KMS-11 (cell line): ENCODE results near the gene GABRB3.

Source experiments
- H2AFZ ChIP-seq: fragments of 200-600 bp; sonication (generic); 2 replicates; pipeline ENCODE4 v1.6.1; 2016; ENCODE audit warnings: antibody characterized with exemption, mixed run types, low read depth
- H3K27ac ChIP-seq: fragments of 200-600 bp; sonication (generic); 2 replicates; pipeline ENCODE4 v1.6.1; 2016; ENCODE audit warnings: mild to moderate bottlenecking, mixed run types
- H3K27me3 ChIP-seq: fragments of 200-600 bp; sonication (generic); 2 replicates; pipeline ENCODE4 v1.6.1; 2017; ENCODE audit warnings: mild to moderate bottlenecking, low read depth, mixed run types, moderate library complexity; ENCODE audit not compliant: insufficient read depth
- H3K36me3 ChIP-seq: fragments of 200-600 bp; sonication (generic); 2 replicates; pipeline ENCODE4 v1.6.1; 2017; ENCODE audit warnings: mild to moderate bottlenecking, mixed run types; ENCODE audit not compliant: insufficient read depth
- H3K4me1 ChIP-seq: fragments of 200-600 bp; sonication (generic); 2 replicates; pipeline ENCODE4 v1.6.1; 2016; ENCODE audit warnings: mild to moderate bottlenecking, low read depth, mixed run types; ENCODE audit not compliant: poor library complexity, severe bottlenecking
- H3K4me2 ChIP-seq: fragments of 200-600 bp; sonication (generic); 2 replicates; pipeline ENCODE4 v1.7.0; 2016; ENCODE audit warnings: mild to moderate bottlenecking, mixed run types
- H3K4me3 ChIP-seq: fragments of 200-600 bp; sonication (generic); IDR thresholded peaks from 2 replicates; pipeline ENCODE4 v1.6.1; 2017; ENCODE audit warnings: low read depth, low read length, mixed read lengths; ENCODE audit not compliant: insufficient read depth
- H3K79me2 ChIP-seq: fragments of 200-600 bp; sonication (generic); 2 replicates; pipeline ENCODE4 v1.6.1; 2016; ENCODE audit warnings: low read depth, mixed run types; ENCODE audit not compliant: insufficient read depth
- H3K9ac ChIP-seq: fragments of 200-600 bp; sonication (generic); 2 replicates; pipeline ENCODE4 v1.6.1; 2016; ENCODE audit warnings: mild to moderate bottlenecking, mixed run types
- H4K20me1 ChIP-seq: fragments of 200-600 bp; sonication (generic); 2 replicates; pipeline ENCODE4 v1.6.1; 2016; ENCODE audit warnings: mild to moderate bottlenecking, mixed run types; ENCODE audit not compliant: insufficient read depth
- CTCF ChIP-seq: fragments of 200-600 bp; sonication (generic); conservative IDR thresholded peaks from 2 replicates; pipeline ENCODE4 v1.6.1; 2017; ENCODE audit warnings: low read depth, mild to moderate bottlenecking, antibody characterized with exemption, low read length, moderate library complexity, mixed read lengths

The GABRB3 gene

DNA sequence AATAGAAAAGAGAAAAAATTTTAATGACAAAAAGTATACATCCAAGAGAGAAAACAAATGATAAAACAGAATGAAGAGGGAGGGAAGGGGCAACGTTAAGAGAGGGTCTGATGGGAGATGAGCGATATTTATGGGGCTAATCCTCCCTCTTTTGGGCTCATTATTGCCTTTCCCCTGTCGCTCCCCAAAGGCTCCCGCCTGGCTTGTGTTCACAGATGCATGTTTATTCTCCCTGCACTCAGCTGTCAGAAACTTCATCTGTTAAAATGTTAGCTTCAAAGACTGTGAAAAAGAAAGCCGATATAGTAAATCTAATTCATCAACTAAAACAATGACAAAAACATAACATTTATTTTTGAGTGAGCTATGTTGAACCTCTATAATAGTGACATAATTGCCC, 74.3 kb downstream of the GABRB3 start:
- Histone ChIP-seq H3K4me2 (no peak overlapping the region), H3K9ac (no peak overlapping the region), H2AFZ (no peak overlapping the region), H3K27me3 (no peaks in the 10 kb centered on the region), H3K27ac (no peak overlapping the region), H3K4me1 (no peaks in the 10 kb centered on the region), H3K36me3 (no peaks in the 10 kb centered on the region), H3K4me3 (no peak overlapping the region), H3K79me2 (no peaks in the 10 kb centered on the region), H4K20me1 (no peaks in the 10 kb centered on the region)
- TF ChIP-seq CTCF, result no peak

DNA sequence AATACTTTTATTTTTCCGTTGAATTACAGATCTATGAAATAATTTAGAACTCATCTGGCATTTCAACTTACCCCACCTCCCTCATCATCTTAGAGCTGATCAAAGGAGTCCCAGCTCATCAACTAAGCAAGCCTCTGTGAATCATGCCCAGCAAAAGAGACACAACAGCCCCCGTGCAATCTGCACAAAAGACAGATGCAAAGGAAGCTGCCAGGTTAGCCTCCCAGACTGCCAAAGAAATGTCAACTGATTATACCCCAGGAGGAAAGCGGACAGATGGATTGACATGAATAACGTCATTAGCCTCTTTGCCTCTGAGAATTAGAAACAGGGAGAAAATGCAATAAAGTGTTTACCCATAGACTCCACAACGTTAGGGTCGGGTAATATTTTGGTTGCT, 75.0 kb downstream of the GABRB3 start:
- Histone ChIP-seq H2AFZ (no peak overlapping the region), H3K27ac (no peak overlapping the region), H3K79me2 (no peaks in the 10 kb centered on the region), H3K4me2 (no peak overlapping the region), H4K20me1 (no peaks in the 10 kb centered on the region), H3K27me3 (no peaks in the 10 kb centered on the region), H3K4me1 (no peaks in the 10 kb centered on the region), H3K4me3 (no peak overlapping the region), H3K36me3 (no peaks in the 10 kb centered on the region), H3K9ac (no peak overlapping the region)
- no peak for TF ChIP-seq CTCF

DNA sequence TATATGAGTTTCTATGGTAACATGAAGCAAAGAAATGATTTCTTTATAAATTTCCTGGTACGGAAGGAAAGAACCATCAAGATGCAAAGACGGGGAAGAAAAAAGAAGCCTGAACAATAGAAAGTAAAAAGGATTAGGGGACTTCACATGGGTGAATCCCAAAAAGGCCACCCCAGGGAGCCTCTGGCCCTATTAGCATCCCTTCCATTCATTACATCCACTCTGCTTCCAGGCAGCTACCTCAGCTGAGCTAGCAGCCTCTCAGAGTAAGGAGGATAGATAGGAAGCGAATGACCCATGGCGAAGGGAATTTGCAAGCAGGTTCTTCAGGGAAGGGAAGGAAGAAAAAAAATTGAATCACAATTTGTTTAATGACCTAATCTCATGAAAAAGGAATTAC, 81.6 kb downstream of the GABRB3 start:
- H4K20me1 ChIP-seq, result no peaks in the 10 kb centered on the region
- H3K27me3 ChIP-seq, result no peaks in the 10 kb centered on the region
- H3K36me3 ChIP-seq, result no peaks in the 10 kb centered on the region
- H3K9ac ChIP-seq, result no peak overlapping the region
- no peaks in the 10 kb centered on the region for H3K4me1 ChIP-seq
- TF ChIP-seq CTCF, result no peak
- H2AFZ ChIP-seq, result no peak overlapping the region
- no peaks in the 10 kb centered on the region for H3K79me2 ChIP-seq
- no peak overlapping the region for H3K4me2 ChIP-seq
- no peak overlapping the region for H3K27ac ChIP-seq
- no peak overlapping the region for H3K4me3 ChIP-seq

- no peak overlapping the region for H3K4me2 ChIP-seq
Observed at GRCh38 chr15:26690778-26691177, 82.1 kb downstream of the GABRB3 start.

More at GRCh38 chr15:26690778-26691177, 82.1 kb downstream of the GABRB3 start:
- no peaks in the 10 kb centered on the region for H3K4me1 ChIP-seq
- H3K79me2 ChIP-seq, result no peaks in the 10 kb centered on the region
- H3K27me3 ChIP-seq, result no peaks in the 10 kb centered on the region
- no peak overlapping the region for H2AFZ ChIP-seq
- no peaks in the 10 kb centered on the region for H3K36me3 ChIP-seq
- no peak for TF ChIP-seq CTCF
- no peak overlapping the region for H3K4me3 ChIP-seq
- no peak overlapping the region for H3K9ac ChIP-seq
- no peaks in the 10 kb centered on the region for H4K20me1 ChIP-seq
- no peak overlapping the region for H3K27ac ChIP-seq
